Activated CD8-positive, alpha-beta T cell treated with anti-CD3 and anti-CD28 coated beads for 36 hours (primary cell): Measurements from ENCODE around the gene RAG1. TPM values are rescaled to one million over a fixed set of nuclear protein-coding genes. Genes with fewer than 3 reads are reported as not detected.
A peak's percentile ranks its signal among the peaks of the same experiment; 100 is the strongest.

Experiments used
- ATAC-seq: fragments of 200-7000 bp; cut with Tn5 transposase; one replicate; pipeline ENCODE4 v1.10.0; 2021; ENCODE audit warnings: mild to moderate bottlenecking, moderate library complexity
- CTCF ChIA-PET: fragments of 350-600 bp; sonication (Branson Sonifier 250); formaldehyde crosslinking; loops from one replicate; lab custom pipeline; 2021; ENCODE audit warnings: antibody characterized with exemption; lab: Charles Lee
- POLR2A ChIA-PET: fragments of 350-600 bp; sonication (Branson Sonifier 250); formaldehyde crosslinking; loops from one replicate; lab custom pipeline; 2021; ENCODE audit warnings: antibody characterized with exemption; lab: Charles Lee
- DNase-seq: peaks from one replicate; pipeline ENCODE4 v3.0.0-alpha.2; 2020
- H3K27ac Mint-ChIP-seq: one replicate; pipeline ENCODE4 v1.8.0; 2021; ENCODE audit warnings: mild to moderate bottlenecking, mixed read lengths
- H3K27me3 Mint-ChIP-seq: one replicate; pipeline ENCODE4 v1.8.0; 2021; ENCODE audit warnings: mixed read lengths
- H3K36me3 Mint-ChIP-seq: one replicate; pipeline ENCODE4 v1.8.0; 2021; ENCODE audit warnings: low read depth, mixed read lengths
- H3K4me1 Mint-ChIP-seq: one replicate; pipeline ENCODE4 v1.8.0; 2021; ENCODE audit warnings: low read depth, mixed read lengths
- H3K4me3 Mint-ChIP-seq: one replicate; pipeline ENCODE4 v1.8.0; 2021; ENCODE audit warnings: mild to moderate bottlenecking, moderate library complexity, mixed read lengths
- H3K9me3 Mint-ChIP-seq: one replicate; pipeline ENCODE4 v1.8.0; 2021; ENCODE audit warnings: mixed read lengths
- CTCF ChIP-seq: fragments of 200-600 bp; IDR thresholded peaks from one replicate; pipeline ENCODE4 v1.8.0; 2022; ENCODE audit warnings: antibody characterized with exemption, mild to moderate bottlenecking
- intact Hi-C: fragments of 100-400 bp; cut with micrococcal nuclease; formaldehyde crosslinking; loops from one replicate; pipeline ENCODE4 v1.10.0; 2022
- total RNA-seq, 2 experiments: library from RNA; stranded (reverse); gene quantifications; one replicate each; pipeline ENCODE4 v1.2.3, GENCODE V29; 2021

Gene RAG1
- total RNA-seq, 2 experiments from 2014 or later: 0.16 to 0.36 TPM

- peaks cover 13% of the 10 kb centered on the region for H3K27me3 Mint-ChIP-seq
- no peak for TF ChIP-seq CTCF
- H3K27ac Mint-ChIP-seq: no peak overlapping the region
- H3K4me1 Mint-ChIP-seq: no peaks in the 10 kb centered on the region
- H3K4me3 Mint-ChIP-seq: no peak overlapping the region
- no peak for DNase-seq
- H3K36me3 Mint-ChIP-seq: no peaks in the 10 kb centered on the region
- CTCF ChIA-PET: interaction anchor here (2.0 to 2.5 kb wide), 2 partner anchors 14 to 169 kb away, joined by 7 to 22 read pairs; no protein-coding TSS in a partner anchor
- H3K9me3 Mint-ChIP-seq: peaks cover 8% of the 10 kb centered on the region
- intact Hi-C loops: no loop called here
- POLR2A ChIA-PET: no interaction called here
- no peak for ATAC-seq
Measured at GRCh38 chr11:36577859-36578258, 10.1 kb downstream of the RAG1 start.

- H3K36me3 Mint-ChIP-seq: no peaks in the 10 kb centered on the region
- H3K4me1 Mint-ChIP-seq: no peaks in the 10 kb centered on the region
- no peak overlapping the region for H3K27ac Mint-ChIP-seq
- peaks cover 13% of the 10 kb centered on the region for H3K27me3 Mint-ChIP-seq
- DNase-seq: no peak
- intact Hi-C loops: no loop called here
- no peak overlapping the region for H3K4me3 Mint-ChIP-seq
- ATAC-seq: no peak
- H3K9me3 Mint-ChIP-seq: peaks cover 8% of the 10 kb centered on the region
- ChIA-PET POLR2A (no interaction called here), CTCF (interaction anchor here (2.0 kb wide), 1 partner anchor 168 kb away, joined by 7 read pairs; no protein-coding TSS in a partner anchor)
- TF ChIP-seq CTCF: no peak
Measured at GRCh38 chr11:36578458-36578857, 10.7 kb downstream of the RAG1 start.

- DNase-seq (no peak), ATAC-seq (no peak)
- H3K4me3 Mint-ChIP-seq: no peak overlapping the region
- H3K4me1 Mint-ChIP-seq: no peaks in the 10 kb centered on the region
- POLR2A ChIA-PET: no interaction called here
- CTCF ChIA-PET: interaction anchor here (1.3 kb wide), 1 partner anchor 165 kb away, joined by 4 read pairs; no protein-coding TSS in a partner anchor
- no peaks in the 10 kb centered on the region for H3K36me3 Mint-ChIP-seq
- TF ChIP-seq CTCF: no peak
- peaks cover 7% of the 10 kb centered on the region for H3K27me3 Mint-ChIP-seq
- H3K9me3 Mint-ChIP-seq: peaks cover 8% of the 10 kb centered on the region
- intact Hi-C loops: no loop called here
- no peak overlapping the region for H3K27ac Mint-ChIP-seq
Measured at GRCh38 chr11:36581536-36581935, 13.7 kb downstream of the RAG1 start.

- ATAC-seq (no peak), DNase-seq (no peak)
- Mint-ChIP-seq H3K4me3 (no peak overlapping the region), H3K9me3 (peaks cover 8% of the 10 kb centered on the region), H3K27ac (no peak overlapping the region), H3K4me1 (no peaks in the 10 kb centered on the region), H3K27me3 (peaks cover 12% of the 10 kb centered on the region), H3K36me3 (no peaks in the 10 kb centered on the region)
- no peak for TF ChIP-seq CTCF
- CTCF ChIA-PET: interaction anchor here (1.4 kb wide), 1 partner anchor 19 kb away, joined by 4 read pairs; no protein-coding TSS in a partner anchor
- intact Hi-C loops: no loop called here
- POLR2A ChIA-PET: no interaction called here
Measured at GRCh38 chr11:36583667-36584066, 15.9 kb downstream of the RAG1 start.

- ATAC-seq (peak; percentile 37), DNase-seq (no peak)
- POLR2A ChIA-PET: no interaction called here
Measured at GRCh38 chr11:36586543-36586942, 18.7 kb downstream of the RAG1 start.

More at GRCh38 chr11:36586543-36586942, 18.7 kb downstream of the RAG1 start:
- no peak overlapping the region for H3K27ac Mint-ChIP-seq
- no peaks in the 10 kb centered on the region for H3K4me1 Mint-ChIP-seq
- H3K27me3 Mint-ChIP-seq: peaks cover 16% of the 10 kb centered on the region
- no peaks in the 10 kb centered on the region for H3K36me3 Mint-ChIP-seq
- peaks cover 7% of the 10 kb centered on the region for H3K9me3 Mint-ChIP-seq
- intact Hi-C loops: no loop called here
- no peak overlapping the region for H3K4me3 Mint-ChIP-seq
- TF ChIP-seq CTCF: no peak
- CTCF ChIA-PET: interaction anchor here (3.1 to 3.7 kb wide), 2 partner anchors 22 to 160 kb away, joined by 13 to 18 read pairs; no protein-coding TSS in a partner anchor
